K562 (cell line): ENCODE results near the gene RABEPK. TPM values are rescaled to one million over a fixed set of nuclear protein-coding genes. Genes with fewer than 3 reads are reported as not detected.

Experiments
- KLF10 ChIP-seq: fragments of 250-450 bp; sonication (Bioruptor Pico); IDR thresholded peaks from 2 replicates; pipeline ENCODE4 v1.6.1; 2021; ENCODE audit warnings: matching md5 sums
- NR4A1 ChIP-seq, 2 experiments: fragments of 250-450 bp in 1 of 2; fragments of 450-650 bp in 1 of 2; sonication (Bioruptor Pico) in 1 of 2; IDR thresholded peaks; 2 replicates each; pipeline versions ENCODE4 v1.4.0 to v1.6.1; 2016 to 2020; ENCODE audit warnings: mild to moderate bottlenecking in 2 of 2, missing compliant biosample characterization in 1 of 2, missing genetic modification characterization in 1 of 2, moderate library complexity in 1 of 2
- PHF21A ChIP-seq: fragments of 450-650 bp; IDR thresholded peaks from 2 replicates; pipeline ENCODE4 v1.6.1; 2017; ENCODE audit warnings: low read depth, borderline replicate concordance
- ZBTB7A ChIP-seq: IDR thresholded peaks from 2 replicates; pipeline ENCODE4 v1.6.1; 2011; ENCODE audit warnings: low read depth, mild to moderate bottlenecking, low read length, moderate library complexity, borderline replicate concordance; ENCODE audit not compliant: control insufficient read depth
- ZKSCAN3 ChIP-seq: fragments of 250-450 bp; sonication (Bioruptor Pico); IDR thresholded peaks from 2 replicates; pipeline ENCODE4 v1.4.0; 2020
- ZNF146 ChIP-seq: IDR thresholded peaks from one replicate; pipeline ENCODE4 v1.6.1; 2018; ENCODE audit warnings: missing compliant biosample characterization; ENCODE audit not compliant: unreplicated experiment
- ZNF444 ChIP-seq: fragments of 250-450 bp; sonication (Bioruptor Pico); IDR thresholded peaks from 2 replicates; pipeline ENCODE4 v1.4.0; 2020; ENCODE audit warnings: mild to moderate bottlenecking, moderate library complexity
- ZNF586 ChIP-seq: fragments of 450-650 bp; formaldehyde crosslinking; conservative IDR thresholded peaks from 2 replicates; pipeline ENCODE4 v1.4.0; 2020; ENCODE audit warnings: mild to moderate bottlenecking, moderate library complexity
- ZNF668 ChIP-seq: fragments of 250-450 bp; sonication (Bioruptor Pico); IDR thresholded peaks from 2 replicates; pipeline ENCODE4 v1.8.0; 2022; ENCODE audit warnings: mild to moderate bottlenecking, inconsistent platforms
- polyA plus RNA-seq, 8 experiments: library from polyadenylated mRNA; depleted of rRNA in 4 of 8; stranded (reverse) in 5 of 8; unstranded in 3 of 8; fragments of >200 nt; fragmentation: Nextera tagmentation in 2 of 8; fragmentation: Illumina TruSeq in 1 of 8; extraction: Ambion mirVana in 2 of 8; extraction: Trizol in 1 of 8; gene quantifications; 2 replicates each; pipeline versions ENCODE4 v1.2.1 to v1.2.3, GENCODE V29; 2011 to 2014; ENCODE audit warnings: inconsistent platforms in 1 of 8, missing spikeins in 1 of 8
- total RNA-seq, 7 experiments: library from RNA; depleted of rRNA in 6 of 7; stranded (reverse); fragments of >200 nt in 6 of 7; fragmentation: Illumina TruSeq in 2 of 7; extraction: Trizol in 2 of 7; gene quantifications; 2 replicates each; pipeline versions ENCODE4 v1.2.1 to v1.2.3, GENCODE V29; 2011 to 2021; ENCODE audit warnings: low replicate concordance in 1 of 7
- TF ChIP-seq, protein P1 (sequence below): fragments of 450-650 bp; formaldehyde crosslinking; IDR thresholded peaks from 2 replicates; pipeline ENCODE4 v1.4.0; 2020; ENCODE audit warnings: mild to moderate bottlenecking, moderate library complexity

The RABEPK gene
- total and polyA plus RNA-seq, 9 of the 15 experiments (the other 6 are each of a cell fraction or from before 2014, with no cell fraction given) = 38.3 to 113 (median 52.8) TPM

DNA sequence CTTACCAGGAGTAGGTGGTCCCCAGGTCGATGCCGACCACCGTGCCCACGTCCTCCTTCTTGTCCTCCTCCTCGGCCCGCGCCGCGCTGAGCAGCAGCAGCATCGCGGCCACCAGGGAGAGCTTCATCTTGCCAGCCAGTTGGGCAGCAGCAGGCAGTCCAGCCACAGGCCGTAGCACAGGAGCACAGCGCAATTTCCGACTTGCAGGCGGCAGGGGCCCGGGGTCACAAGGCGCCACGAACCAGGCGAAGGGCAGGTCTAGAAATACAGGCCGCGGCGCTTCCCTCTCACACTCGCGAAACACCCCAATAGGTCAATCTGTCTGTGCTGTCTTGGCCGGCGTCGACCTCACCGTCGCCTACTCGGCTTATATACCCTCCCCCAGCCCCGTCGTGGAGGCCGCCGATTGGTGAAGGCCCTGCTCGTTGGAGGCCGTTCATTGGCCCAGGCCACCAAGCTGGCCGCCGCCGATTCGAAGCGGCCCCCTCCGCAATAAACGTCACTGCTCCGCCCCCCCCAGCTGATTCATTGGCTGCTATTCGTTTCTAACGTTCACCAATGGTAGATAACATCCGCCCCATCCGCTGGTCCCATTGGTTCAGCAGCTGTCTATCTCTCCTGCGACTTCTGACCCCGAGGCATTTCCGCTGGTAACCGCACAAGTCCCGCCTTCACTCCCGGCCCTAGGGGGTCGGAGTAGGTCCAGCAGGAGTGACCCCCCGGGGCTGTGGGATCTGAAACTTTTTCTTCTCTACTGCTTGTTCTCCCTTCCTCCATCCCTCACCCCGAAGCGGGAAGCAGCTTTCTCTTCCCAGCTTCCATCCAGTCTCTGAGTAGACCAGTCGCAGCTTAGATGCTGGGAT is 40.9 kb downstream of the RABEPK start, which contains the start of gene HSPA5 (continued):
- TF ChIP-seq ZNF668 (CRISPR knock-in tag) (no peak), ZNF586 (CRISPR knock-in tag) (no peak), KLF10 (CRISPR knock-in tag) (no peak), ZNF444 (CRISPR knock-in tag) (no peak), ZBTB7A (peak; percentile 86), NR4A1 (CRISPR knock-in tag; IDR thresholded peaks at IDR 0.05) (no peak; the same call in 1 of the 2 replicates), NR4A1 (tag; IDR thresholded peaks at IDR 0.05) (no peak; the same call in 1 of the 2 replicates), ZKSCAN3 (CRISPR knock-in tag) (no peak), ZNF146 (CRISPR knock-in tag) (no peak), PHF21A (no peak)
- TF ChIP-seq, protein P1, sequence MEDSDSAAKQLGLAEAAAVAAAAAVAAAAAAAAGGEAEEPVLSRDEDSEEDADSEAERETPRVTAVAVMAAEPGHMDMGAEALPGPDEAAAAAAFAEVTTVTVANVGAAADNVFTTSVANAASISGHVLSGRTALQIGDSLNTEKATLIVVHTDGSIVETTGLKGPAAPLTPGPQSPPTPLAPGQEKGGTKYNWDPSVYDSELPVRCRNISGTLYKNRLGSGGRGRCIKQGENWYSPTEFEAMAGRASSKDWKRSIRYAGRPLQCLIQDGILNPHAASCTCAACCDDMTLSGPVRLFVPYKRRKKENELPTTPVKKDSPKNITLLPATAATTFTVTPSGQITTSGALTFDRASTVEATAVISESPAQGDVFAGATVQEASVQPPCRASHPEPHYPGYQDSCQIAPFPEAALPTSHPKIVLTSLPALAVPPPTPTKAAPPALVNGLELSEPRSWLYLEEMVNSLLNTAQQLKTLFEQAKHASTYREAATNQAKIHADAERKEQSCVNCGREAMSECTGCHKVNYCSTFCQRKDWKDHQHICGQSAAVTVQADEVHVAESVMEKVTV = peak; percentile 30; the same call in 1 of the 2 replicates
